Medulla oblongata (tissue), 1 donor: Measurements from ENCODE around the gene DELE1.
A peak's percentile ranks its signal among the peaks of the same experiment; 100 is the strongest.
"Not testable (repeated sequence)": the region's sequence is repeated elsewhere in the genome, so short reads cannot be mapped to it uniquely, and the experiment has no call there.

Experiments
- DNase-seq: peaks from one replicate; pipeline ENCODE4 v3.0.0-alpha.2; 2015; ENCODE audit errors: extremely low spot score

The DELE1 gene

DNA sequence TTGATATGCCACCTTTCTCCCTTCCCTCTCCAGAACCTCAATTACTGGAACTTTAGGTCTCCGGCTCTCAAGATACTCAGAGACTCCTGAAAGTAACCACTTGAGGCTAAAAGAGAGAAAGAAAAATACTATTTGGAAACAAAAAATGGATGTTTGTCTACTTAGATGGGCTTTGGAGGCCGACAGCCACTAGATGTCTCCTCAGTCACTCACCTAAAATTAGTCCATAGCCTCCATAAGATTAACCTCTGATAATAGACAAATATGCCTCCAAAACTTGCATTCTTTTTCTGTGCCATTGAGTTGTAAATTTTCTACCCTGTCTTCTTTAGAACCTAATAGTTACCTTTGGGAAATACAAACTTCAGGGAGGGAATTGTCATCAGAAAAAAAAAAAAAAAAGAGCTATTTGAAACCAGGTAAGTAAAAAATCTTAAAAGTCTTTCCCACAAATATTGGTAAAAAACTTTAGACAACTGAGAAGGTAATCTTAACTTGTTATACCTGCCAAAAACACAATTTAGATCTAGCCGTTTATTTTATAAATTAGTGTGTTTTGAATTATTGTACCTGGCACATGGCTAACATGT lies 34.3 kb upstream of the DELE1 start:
- DNase-seq, result peak; percentile 46

DNA sequence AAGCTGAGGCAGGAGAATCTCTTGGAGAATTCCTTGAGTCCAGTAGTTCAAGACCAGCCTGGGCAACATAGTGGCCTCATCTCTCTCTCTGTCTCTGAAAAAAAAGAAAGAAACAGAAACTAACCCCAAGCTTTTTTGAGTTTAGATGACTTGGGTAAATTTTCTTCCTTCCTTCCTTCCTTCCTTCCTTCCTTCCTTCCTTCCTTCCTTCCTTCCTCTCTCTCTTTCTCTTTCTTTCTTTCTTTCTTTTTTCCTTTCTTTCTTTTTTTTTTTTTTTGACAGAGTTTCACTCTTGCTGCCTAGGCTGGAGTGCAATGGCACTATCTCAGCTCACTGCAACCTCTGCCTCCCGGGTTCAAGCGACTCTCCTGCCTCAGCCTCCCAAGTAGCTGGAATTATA lies 33.2 kb upstream of the DELE1 start:
- DNase-seq, result not testable (repeated sequence)

DNA sequence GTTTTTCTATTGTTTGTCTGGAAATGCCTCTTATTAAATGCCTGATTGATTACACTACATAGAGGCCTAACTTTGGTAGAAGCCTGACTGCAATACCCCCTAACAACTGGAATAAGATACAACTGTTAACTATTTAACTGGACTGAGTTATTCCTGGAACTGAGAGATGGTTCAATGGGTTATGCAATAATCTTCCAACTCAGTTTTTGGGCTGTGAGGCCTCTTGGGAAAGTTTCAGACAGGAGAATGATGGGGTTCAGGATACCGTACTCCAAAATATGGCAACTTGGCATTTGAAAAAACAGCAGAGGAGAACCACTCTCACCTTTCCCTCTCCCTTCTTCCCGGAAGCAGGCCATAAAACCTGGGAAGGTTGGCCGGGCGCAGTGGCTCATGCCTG lies 26.2 kb upstream of the DELE1 start:
- no peak for DNase-seq

DNA sequence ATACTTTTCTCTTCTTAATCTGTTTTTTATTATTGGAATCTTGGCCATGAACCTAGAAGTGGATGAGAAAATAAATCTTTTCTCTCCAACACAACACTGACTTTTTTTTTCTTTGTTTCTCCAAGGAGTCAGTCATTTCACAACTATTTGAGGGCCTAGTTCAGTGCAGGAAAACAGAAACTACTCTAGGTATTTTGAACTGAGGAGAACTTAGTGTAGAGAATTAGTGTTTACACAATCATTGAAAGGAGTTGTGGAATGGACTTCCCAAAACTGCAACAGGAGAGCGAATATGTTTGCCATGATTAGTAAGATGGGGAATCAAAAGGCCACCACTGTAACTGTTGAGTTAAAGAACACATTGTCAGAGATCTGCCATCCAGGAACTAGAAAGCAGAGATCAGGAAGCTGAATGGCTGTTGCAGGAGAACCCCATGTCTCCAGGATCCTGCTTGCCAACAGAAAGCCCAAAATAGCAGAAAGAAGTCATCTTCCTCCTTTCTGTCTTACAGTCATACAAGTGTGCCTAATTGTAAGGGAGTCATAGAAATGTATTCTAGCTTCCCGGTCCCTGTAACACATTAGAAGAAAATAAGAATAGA lies 25.1 kb upstream of the DELE1 start:
- DNase-seq, result peak; percentile 28

DNA sequence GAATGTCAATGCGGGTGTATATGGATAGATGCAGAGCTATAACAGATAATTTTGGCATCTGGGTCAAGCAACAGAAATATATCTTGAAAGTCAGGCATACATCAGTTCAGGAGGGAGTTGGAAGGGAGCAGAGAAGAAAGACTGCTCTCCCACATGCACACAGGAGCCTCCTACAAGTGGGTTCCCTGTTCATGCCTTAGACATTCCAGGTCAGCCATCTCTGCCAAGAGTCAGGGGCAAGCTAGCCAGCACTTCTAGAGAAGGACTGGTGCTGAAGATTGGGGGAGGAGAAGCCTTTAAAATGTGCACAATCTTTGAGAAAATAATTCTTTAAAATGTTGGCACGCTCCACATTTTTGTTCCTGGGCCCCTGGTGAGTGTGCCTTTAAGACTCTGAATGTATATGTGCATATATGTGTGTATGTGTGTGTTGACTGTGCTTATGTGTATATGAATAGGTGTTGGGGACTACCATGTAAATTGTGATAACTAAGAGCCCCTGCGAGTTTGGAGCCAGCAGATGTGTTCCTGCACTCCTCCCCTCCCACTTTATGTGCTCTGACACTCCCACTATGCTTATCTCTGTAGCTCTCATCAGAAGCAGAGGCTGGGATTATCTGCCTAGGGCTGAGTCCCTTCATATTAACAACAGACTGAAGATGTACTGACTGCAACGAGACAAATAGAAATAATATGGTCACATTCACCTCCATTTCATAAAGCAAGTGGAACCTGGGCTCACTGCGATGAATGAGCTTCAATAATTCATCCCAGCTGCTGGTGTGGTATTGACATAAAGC lies 21.5 kb upstream of the DELE1 start:
- DNase-seq, result no peak

DNA sequence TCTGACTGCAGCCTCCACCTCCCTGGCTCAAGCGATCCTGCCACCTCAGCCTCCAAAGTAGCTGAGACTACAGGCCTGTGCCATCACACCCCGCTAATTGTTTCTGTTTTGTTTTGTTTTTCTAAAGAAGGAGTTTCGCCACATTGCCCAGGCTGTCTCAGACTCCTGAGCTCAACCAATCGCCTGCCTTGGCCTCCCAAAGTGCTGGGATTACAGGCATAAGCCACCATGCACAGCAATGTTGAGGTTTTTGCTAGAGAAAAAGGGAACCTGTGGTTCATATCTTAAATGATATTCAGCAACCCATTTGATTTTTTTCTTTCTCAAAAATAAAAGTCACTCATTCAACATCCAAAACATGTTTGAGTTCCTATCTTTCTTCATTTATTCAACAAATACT lies 20.4 kb upstream of the DELE1 start:
- DNase-seq, result no peak

DNA sequence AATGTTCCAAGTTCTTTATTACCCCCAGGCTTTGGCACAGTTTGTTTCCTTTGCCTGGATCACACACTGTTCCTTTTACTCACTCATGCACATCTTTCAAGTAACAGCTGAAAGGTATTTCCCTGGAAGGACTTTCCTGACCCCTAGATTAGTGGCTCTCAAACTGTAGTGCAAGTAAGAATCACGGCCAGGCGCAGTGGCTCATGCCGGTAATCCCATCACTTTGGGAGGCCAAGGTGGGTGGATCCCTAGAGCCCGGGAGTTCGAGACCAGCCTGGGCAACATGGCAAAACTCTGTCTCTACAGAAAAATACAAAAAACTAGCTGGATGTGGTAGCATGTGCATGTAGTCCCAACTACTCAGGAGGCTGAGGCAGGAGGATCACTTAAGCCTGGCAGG lies 19.1 kb upstream of the DELE1 start:
- DNase-seq, result no peak

DNA sequence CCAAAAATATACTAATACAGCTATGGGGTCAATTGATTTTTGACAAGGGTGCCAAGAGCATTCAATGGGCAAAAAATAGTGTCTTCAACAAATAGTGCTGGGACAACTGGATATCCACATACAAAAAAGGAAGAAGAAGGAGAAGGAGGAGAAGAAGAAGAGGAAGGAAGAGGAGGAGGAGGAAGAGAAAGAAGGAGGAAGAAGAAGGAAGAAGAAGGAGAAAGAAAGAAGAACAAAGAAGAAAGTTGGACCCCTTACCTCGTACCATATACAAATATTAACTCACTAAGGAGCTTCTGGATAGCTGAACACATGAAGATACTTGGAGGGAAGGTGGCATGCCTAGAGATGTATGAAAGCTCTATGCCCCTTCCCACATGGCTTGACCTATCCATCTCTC lies 17.2 kb upstream of the DELE1 start:
- no peak for DNase-seq

DNA sequence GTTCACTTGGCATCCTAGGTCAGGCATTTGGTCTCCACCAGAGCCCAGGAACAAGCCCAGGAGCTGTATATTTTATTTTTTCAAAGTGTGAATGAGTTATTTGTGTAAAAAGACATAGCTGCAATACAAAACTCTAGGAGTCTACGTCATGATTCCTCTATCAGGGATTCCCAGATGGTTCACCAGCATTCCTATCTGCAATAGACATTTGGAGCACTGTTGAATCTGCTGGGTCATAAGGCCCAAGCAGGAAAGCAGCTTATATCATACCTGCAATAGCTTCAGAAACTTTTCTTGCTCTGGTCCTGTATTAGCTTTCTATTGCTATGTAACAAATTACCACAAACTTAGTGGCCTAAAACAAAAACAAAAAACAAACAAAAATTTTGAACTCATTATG lies 16.7 kb upstream of the DELE1 start:
- DNase-seq, result no peak

DNA sequence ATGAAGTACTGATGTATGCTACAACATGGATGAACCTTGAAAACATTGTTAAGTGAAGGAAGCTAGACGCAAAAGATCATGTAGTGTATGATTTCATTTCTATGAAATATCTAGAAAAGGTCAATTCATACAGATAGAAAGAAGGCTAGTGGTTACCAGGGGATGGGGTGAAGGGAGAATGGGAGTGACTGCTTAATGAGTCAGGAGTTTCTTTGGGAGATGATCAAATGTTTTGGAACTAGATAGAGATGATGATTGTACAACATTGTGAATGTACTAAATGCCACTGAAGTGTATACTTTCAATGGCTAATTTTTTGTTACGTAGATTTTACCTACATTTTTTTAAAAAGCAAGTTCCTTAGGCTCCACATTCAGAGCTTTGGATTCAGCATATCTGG lies 14.9 kb upstream of the DELE1 start:
- no peak for DNase-seq

DNA sequence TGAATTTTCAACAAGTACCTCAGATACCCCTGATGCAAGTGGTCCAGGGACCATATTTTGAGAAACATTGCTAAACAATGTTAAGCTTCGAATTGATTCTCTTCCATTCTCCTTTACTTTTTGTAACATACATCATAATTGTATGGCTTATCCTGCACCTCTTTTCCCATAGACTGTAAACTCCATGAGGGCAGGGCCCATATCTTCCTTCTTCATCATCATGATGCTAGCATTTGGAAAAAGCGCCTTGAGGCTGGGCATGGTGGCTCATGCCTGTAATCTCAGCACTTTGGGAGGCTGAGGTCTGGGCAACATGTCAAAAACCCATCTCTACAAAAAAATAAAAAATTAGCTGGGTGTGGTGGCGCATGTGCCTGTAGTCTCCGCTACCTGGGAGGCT lies 14.5 kb upstream of the DELE1 start:
- no peak for DNase-seq

DNA sequence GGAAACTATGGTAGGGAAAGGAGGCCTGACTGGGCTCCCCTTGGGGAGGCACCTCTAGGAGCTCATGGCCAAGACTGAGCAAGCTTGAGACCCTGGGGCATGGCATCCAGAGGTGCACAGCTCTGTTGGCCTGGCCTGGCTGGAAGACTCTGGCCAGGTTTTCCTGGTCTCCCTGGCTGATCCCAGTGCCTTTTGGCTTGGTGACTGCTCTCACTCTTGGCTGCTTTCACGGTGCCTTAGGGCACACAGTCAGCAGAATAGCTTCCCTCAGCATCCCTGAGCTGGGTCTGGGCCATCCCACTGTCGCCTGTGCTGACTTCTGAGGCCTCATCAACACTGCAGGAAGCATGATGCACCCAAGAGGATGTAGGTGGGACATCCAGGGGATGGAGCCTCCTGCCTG lies 13.4 kb upstream of the DELE1 start:
- no peak for DNase-seq

DNA sequence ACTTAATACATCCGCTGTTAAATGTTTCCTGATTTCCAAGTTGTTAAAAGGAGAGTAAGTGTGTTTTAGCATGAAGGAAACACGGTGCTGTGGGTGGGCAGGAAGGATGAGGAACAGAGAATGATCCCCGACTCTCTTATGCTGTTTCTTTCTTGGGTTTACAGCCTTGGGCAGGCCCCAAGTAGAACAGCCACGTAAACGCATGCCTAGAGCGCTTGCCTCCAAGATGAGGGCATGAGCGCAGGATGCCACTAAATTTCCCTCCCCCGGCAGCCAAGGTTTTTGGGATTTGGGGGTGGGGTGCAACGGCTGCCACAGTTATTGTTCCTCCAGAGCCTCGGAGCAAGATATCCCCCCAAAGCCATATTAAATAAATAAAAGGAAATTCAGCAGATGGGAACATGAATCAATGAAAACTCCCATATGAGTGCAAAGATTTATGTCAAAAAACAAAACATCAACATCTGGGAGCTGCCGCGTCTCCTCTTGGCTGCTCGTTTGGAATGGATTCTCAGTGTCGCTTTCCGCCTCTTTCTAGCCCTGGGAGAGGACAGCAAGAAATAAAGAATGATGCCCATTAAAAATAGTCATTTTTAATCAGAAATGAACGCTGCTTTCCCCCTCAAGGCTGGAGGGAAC lies 10.0 kb upstream of the DELE1 start:
- DNase-seq, result peak; percentile 25

DNA sequence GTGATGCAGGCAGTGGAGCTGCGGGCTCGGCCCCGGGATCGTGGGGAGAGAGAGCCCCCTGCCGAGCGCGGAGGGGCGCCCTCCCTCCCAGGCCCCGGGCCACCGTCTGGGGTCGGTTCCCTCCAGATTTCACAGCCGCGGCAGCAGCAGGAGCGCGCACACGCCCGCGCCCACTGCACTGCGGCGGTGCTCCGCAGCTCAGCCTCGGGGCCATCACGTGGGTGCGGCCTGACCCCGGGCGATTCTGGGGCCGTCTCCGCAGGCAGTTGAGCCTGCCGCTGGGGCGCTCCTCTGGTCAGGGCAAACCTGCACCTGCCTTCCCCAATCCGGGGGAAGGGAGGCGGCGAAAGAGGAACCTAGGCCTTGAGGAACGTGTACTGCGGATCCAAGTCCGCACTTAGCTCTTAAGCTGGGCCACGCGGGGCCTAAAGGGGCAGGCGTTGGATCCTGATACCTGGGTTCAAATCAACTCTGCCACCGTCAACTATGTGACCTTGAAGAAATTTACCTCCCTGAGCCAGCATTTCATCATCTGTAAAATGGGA lies 9.4 kb upstream of the DELE1 start:
- peak; percentile 72 for DNase-seq

DNA sequence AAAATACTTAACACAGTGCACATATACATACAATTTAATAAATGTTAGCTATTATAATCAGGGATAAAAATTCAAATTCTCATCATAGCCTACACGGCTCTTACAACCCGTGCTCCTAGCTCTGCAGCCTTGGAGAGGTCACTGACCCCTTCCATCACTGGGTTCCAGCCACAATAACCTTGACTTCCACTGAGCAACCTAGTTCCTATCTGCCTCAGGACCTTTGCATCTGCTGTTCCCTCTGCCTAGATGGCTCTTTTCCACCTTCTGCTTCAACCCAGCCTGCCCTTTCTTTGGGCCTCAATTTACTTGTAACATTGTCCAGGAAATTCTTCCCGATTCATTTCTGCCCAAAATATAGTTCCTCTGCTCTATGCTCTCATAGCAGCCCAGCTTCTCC lies 8.9 kb upstream of the DELE1 start:
- DNase-seq, result no peak

DNA sequence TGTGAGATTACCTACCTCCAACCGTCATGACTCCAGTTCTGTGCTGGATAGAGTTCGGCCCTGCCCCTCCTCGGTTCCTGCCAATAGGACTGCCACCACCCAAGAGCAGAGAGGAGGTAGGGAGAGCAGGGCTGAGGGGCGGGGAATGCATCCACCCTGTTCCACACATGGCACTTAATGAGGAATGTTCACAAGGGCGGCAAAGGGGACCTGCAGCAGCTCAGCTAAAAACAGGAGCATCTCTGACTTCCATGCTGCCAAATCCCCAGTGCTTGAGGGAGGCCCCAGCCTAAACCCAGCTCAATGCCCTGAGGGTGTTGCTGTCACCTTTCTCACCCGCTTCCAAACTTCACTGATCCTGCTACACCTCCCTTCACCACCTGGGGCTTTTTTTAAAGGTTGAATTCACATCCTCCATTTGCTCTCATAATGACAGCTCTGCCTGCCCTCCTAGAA lies 7.8 kb upstream of the DELE1 start:
- no peak for DNase-seq

DNA sequence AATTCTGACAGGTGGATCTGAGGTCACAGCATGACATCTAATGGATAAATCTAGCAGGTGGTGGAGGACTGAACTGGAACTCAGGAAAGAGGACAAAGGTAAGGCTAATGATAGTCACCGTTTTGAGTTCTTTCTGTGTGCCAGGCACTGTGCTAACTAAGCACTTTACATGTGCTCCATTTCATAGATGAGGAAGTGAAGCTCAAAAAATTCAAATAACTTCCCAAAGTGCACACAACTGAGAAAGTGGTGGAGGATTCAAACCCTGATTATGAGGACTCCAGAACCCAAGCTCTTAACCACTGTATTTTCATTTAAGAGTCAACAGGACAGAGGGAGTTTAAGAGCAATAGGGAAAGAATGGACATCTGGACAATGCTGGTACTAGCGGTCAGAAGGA lies 7.1 kb upstream of the DELE1 start:
- DNase-seq, result no peak

DNA sequence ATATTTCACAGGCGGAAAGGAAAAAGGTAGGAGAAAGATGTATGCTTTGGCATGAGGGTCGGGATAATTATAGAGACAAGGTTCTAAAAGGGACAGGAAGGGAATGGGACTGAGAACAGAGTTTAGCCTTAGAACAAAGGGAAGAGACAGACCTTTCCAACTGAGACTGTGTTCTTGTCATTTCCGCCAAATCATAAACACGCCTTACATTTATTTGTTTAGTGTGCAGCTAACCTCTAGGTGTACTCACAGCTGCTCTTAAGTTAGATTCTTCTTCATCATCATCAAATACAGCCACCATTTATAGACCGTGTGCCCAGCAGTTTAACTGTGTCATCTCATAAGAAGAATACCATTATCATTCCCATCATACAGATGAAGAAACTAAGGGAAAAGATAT lies 5.9 kb upstream of the DELE1 start:
- no peak for DNase-seq

DNA sequence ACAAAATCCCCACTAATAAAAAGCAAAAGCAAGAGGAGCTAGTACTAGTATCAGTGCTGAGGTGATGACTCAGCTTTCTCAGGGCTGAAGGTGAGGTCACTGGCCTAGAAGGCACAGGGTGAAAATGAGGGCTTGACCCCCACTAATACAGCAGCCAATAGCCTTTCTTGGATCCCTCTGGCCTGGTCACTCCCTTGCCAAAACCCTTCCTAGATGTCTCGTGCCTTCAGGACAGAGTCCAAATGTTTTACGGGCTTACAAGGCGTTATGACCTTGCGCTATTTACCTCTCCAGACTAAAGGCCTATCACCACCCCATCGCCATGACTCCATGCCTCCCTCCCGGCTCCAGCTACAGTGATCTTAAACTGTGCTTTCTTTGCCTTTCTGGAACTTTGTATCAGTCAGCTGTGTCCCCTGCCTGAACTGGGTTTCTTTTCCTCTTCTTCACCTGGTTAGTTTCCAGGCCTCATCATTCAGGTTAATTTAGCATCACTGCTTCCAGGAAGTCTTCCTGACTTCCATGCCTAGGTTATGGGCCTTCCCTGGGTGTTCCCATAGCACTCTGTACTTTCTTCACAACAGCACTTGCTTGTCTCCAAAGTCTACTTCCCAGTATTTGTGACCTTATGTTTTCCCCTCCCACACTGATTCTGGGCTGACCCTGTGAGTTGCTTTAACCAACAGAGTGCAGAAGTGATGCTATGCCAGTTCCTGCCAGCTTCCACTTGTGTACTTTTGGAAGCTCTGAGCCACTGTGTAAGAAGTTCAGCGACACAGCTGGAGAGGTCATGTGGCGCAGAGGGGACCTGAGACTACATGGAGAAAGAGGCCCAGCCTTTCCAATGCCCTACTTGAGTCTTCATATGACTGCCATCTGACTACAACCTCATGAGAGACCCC lies 4.2 kb upstream of the DELE1 start:
- DNase-seq, result no peak

DNA sequence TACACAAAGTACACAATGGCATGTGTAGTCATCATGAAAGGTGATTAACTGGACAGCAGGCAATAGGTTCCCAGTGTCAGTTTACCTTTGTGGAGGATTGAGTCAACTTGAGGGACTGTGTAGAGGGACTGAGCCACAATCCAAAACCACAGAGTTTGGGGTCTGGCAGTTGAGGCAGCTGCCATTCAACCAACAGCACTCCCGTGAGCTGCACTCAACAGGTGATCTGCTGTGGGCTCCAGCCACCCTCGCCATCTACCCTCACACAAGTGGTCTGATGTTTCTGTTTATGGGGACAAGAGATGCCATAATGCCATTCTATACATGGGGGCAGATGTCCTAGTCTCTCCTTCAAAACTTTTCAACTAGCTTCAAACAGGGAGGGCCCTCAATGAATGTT lies 2.9 kb upstream of the DELE1 start:
- DNase-seq, result no peak

DNA sequence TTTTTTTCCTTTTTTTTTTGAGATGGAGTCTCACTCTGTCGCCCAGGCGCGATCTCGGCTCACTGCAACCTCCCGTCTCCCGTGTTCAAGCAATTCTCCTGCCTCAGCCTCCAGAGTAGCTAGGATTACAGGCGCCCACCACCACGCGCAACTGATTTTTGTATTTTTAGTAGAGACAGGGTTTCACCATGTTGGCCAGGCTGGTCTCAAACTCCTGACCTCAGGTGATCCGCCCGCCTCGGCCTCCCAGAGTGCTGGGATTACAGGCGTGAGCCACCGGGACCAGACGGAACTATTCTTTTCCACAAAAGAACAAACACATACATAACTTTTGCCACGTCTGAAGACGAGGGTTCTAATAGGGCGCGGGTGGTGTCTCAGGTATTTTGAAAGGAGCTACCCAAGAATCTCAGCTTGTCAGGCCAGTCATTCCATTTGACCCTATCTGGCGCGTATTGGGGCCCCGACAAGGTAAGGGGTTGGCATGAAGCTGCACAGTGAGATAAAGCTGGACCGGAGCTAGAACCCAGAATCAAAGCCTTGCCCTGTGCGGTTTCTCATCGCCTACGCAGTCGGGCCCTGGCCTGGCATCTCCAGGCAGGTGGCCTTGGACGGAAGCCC lies 734 bp upstream of the DELE1 start:
- not testable (repeated sequence) for DNase-seq
